Neural progenitor cell (in vitro differentiated cells): Measurements from ENCODE around the gene RNF144A.

ENCODE experiments used
- CTCF ChIP-seq: fragments of 200-600 bp; sonication (generic); IDR thresholded peaks from 2 replicates; pipeline ENCODE4 v1.5.1; 2017; ENCODE audit warnings: antibody characterized with exemption, mild to moderate bottlenecking
- EZH2 ChIP-seq: fragments of 200-600 bp; sonication (generic); IDR thresholded peaks from 2 replicates; pipeline ENCODE4 v1.6.1; 2017; ENCODE audit warnings: antibody characterized with exemption, mild to moderate bottlenecking, moderate library complexity

- TF ChIP-seq CTCF (no peak), EZH2 (no peak)
Measured at GRCh38 chr2:6878549-6878948, 38.7 kb upstream of the RNF144A start.
